ENCODE data around the gene CDH13.

- TF ChIP-seq, protein P1, sequence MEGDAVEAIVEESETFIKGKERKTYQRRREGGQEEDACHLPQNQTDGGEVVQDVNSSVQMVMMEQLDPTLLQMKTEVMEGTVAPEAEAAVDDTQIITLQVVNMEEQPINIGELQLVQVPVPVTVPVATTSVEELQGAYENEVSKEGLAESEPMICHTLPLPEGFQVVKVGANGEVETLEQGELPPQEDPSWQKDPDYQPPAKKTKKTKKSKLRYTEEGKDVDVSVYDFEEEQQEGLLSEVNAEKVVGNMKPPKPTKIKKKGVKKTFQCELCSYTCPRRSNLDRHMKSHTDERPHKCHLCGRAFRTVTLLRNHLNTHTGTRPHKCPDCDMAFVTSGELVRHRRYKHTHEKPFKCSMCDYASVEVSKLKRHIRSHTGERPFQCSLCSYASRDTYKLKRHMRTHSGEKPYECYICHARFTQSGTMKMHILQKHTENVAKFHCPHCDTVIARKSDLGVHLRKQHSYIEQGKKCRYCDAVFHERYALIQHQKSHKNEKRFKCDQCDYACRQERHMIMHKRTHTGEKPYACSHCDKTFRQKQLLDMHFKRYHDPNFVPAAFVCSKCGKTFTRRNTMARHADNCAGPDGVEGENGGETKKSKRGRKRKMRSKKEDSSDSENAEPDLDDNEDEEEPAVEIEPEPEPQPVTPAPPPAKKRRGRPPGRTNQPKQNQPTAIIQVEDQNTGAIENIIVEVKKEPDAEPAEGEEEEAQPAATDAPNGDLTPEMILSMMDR (IDR thresholded peaks at IDR 0.05 in 4 of 5, conservative IDR thresholded peaks at IDR 0.05 in 1 of 5), result no peak
- TF ChIP-seq POLR2A (IDR thresholded peaks at IDR 0.05), result no peak
Measured at GRCh38 chr16:83138976-83139690, 512.4 kb downstream of the CDH13 start.
